GM12891 (cell line): ENCODE measurements around the gene EPB41L4A.

ENCODE experiments used
- POLR2AphosphoS5 ChIP-seq: IDR thresholded peaks from 2 replicates; pipeline ENCODE4 v1.6.1; 2011; ENCODE audit warnings: low read depth, low read length, control low read depth
- TAF1 ChIP-seq: IDR thresholded peaks from 2 replicates; pipeline ENCODE4 v1.6.1; 2011; ENCODE audit warnings: low read depth, low read length, control low read depth

GRCh38 chr5:112234000-112234399 is 185.1 kb downstream of the EPB41L4A start:
- TF ChIP-seq POLR2AphosphoS5 (no peak), TAF1 (no peak)
